Measurements from ENCODE around the gene PMEPA1.

GRCh38 chr20:57685146-57685758, 24.6 kb downstream of the PMEPA1 start:
- TF ChIP-seq CTCF (conservative IDR thresholded peaks at IDR 0.05; ENCODE audit: low read depth in 2 of 2) (no peak), EZH2 (IDR thresholded peaks at IDR 0.05; ENCODE audit: low read depth, unreplicated experiment) (no peak), REST (IDR thresholded peaks at IDR 0.05; ENCODE audit: unreplicated experiment) (no peak), CREB1 (CRISPR knock-in tag; IDR thresholded peaks at IDR 0.05; ENCODE audit: low read depth) (no peak), POLR2AphosphoS5 (IDR thresholded peaks at IDR 0.05; ENCODE audit: low read depth) (no peak), JUNB (IDR thresholded peaks at IDR 0.05; ENCODE audit: unreplicated experiment) (no peak), STAT1 (IDR thresholded peaks at IDR 0.05; ENCODE audit: unreplicated experiment) (no peak), EZH2phosphoT487 (IDR thresholded peaks at IDR 0.05; ENCODE audit: unreplicated experiment) (no peak)

All from GM23338 (cell line).